ENCODE measurements around the gene SMC1B. TPM values are rescaled to one million over a fixed set of nuclear protein-coding genes. Genes with fewer than 3 reads are reported as not detected.

The SMC1B gene
- total and polyA plus RNA-seq, 10 donors = 0.06 to 0.12 (median 0.10) TPM; not detected in 7

DNA sequence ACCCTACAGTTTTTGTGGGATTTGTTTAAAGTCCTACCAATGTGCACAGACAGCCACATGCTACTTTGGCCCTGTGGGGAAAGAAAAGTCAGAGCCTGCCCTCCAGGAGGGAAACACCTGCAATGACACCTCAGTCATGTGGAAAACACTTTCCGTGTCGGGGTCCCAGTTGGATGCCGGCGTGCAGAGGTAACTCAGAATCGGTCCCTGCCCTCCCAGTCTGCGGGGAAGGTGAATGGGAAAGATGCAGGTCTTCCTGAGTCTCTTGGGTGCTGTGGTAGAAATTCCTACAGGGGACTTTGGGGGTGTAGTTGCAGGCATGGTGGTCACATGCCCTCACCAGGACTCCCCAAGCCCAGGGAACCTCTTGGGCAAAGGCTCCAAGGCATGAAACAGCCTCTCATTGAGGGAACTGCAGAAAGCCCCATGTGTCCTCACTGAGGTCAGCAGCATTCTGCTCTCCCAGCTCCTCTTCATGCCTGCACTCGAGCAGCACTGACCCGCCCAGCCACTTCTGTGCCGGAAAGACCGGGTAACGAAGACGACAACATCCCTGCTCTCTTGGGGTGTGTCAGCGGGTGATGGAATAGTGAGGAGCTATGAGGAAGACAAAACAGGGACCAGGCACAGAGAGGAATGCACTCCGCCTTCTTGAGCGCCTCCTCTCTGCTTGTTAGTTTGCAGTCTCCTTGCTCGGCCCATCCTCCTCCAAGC is 4.8 kb upstream of the SMC1B start:
- Histone ChIP-seq H3K4me3 (no peak overlapping the region), H3K36me3 (no peaks in the 10 kb centered on the region), H3K27ac (no peak overlapping the region), H3K9me3 (no peaks in the 10 kb centered on the region), H3K27me3 (replicated peaks in 1 of 7) (peaks cover 0 to 10% (median 0%) of the 10 kb centered on the region in 7 donors), H3K4me1 (peaks cover 3 to 13% (median 10%) of the 10 kb centered on the region in 6 donors)
- intact Hi-C loops (cut with DNase I; ENCODE audit: low total_unique reads) = no loop called here
- WGBS, 5 donors = 94 to 98% (median 94%) methylated on average over 16 of the region's 16 CpGs
- TF ChIP-seq POLR2AphosphoS5 (IDR thresholded peaks at IDR 0.05) (no peak), POLR2A (IDR thresholded peaks at IDR 0.05) (no peak)
- TF ChIP-seq, protein P1, sequence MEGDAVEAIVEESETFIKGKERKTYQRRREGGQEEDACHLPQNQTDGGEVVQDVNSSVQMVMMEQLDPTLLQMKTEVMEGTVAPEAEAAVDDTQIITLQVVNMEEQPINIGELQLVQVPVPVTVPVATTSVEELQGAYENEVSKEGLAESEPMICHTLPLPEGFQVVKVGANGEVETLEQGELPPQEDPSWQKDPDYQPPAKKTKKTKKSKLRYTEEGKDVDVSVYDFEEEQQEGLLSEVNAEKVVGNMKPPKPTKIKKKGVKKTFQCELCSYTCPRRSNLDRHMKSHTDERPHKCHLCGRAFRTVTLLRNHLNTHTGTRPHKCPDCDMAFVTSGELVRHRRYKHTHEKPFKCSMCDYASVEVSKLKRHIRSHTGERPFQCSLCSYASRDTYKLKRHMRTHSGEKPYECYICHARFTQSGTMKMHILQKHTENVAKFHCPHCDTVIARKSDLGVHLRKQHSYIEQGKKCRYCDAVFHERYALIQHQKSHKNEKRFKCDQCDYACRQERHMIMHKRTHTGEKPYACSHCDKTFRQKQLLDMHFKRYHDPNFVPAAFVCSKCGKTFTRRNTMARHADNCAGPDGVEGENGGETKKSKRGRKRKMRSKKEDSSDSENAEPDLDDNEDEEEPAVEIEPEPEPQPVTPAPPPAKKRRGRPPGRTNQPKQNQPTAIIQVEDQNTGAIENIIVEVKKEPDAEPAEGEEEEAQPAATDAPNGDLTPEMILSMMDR (IDR thresholded peaks at IDR 0.05 in 8 of 11, conservative IDR thresholded peaks at IDR 0.05 in 3 of 11) = no peak
- DNase-seq = no peak

DNA sequence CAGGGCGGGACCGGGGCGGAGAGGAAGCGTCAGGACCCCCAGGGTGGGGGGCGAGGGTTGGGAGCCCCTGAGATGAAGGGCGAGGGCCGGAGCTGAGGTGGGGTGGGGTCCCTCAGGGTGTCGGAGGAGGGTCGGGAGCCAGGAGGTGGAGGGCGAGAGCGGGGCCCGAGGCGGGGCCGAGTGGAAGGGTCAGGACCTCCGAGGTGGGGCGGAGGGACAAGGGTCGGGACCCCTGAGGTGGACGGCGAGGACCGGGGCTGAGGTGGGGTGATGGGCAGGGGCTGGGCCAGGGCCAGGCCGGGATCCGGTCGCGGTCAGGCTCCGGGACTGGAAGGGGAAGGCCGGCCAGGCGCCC is 409 bp downstream of the SMC1B start:
- Histone ChIP-seq H3K4me1 (peaks cover 5 to 18% (median 15%) of the 10 kb centered on the region in 6 donors), H3K4me3 (peak overlapping the region; percentile 20 to 69 (median 43)), H3K9me3 (peaks cover 0 to 3% (median 0%) of the 10 kb centered on the region in 8 donors), H3K27ac (no peak overlapping the region), H3K27me3 (replicated peaks in 1 of 7) (peaks cover 0 to 29% (median 0%) of the 10 kb centered on the region in 7 donors), H3K36me3 (no peaks in the 10 kb centered on the region)
- intact Hi-C loops (cut with DNase I; ENCODE audit: low total_unique reads) = no loop called here
- TF ChIP-seq POLR2AphosphoS5 (IDR thresholded peaks at IDR 0.05) = no peak
- TF ChIP-seq, protein P1 (IDR thresholded peaks at IDR 0.05 in 8 of 11, conservative IDR thresholded peaks at IDR 0.05 in 3 of 11) = no peak
- no peak for TF ChIP-seq POLR2A (IDR thresholded peaks at IDR 0.05)
- no peak for DNase-seq
- 83 to 94% (median 92%) methylated on average over 22 to 27 of the region's 27 CpGs for WGBS, 5 donors

DNA sequence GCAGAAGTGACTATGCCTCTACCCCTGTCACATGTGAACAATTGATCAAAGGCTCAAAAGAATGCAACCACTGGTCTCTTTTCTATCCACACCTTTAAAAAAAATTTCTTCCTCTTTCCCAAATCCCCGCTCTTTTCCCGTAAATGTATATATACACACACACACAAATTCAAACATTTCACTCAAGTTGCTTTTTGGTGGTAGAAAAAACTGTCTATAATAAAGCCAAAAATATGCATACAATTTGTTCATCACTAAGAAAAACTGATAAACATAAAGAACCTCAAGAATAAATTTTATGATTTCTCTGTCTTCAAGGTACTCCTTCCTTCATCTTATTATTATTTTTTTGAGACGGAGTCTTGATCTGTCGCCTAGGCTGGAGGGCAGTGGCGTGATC is 5.6 kb downstream of the SMC1B start:
- peaks cover 0 to 11% (median 0%) of the 10 kb centered on the region in 8 donors for H3K9me3 ChIP-seq
- intact Hi-C loops (cut with DNase I; ENCODE audit: low total_unique reads) = no loop called here
- 94 to 99% (median 97%) methylated on average over 5 of the region's 5 CpGs for WGBS, 5 donors
- TF ChIP-seq, protein P1 (IDR thresholded peaks at IDR 0.05 in 8 of 11, conservative IDR thresholded peaks at IDR 0.05 in 3 of 11) = no peak
- TF ChIP-seq POLR2AphosphoS5 (IDR thresholded peaks at IDR 0.05) (no peak), POLR2A (IDR thresholded peaks at IDR 0.05) (no peak)
- no peak overlapping the region for H3K4me3 ChIP-seq
- no peaks in the 10 kb centered on the region for H3K36me3 ChIP-seq
- H3K27ac ChIP-seq = no peak overlapping the region
- peaks cover 0 to 15% (median 0%) of the 10 kb centered on the region in 7 donors for H3K27me3 ChIP-seq (replicated peaks in 1 of 7)
- peaks cover 0 to 3% (median 2%) of the 10 kb centered on the region in 6 donors for H3K4me1 ChIP-seq
- DNase-seq = no peak

DNA sequence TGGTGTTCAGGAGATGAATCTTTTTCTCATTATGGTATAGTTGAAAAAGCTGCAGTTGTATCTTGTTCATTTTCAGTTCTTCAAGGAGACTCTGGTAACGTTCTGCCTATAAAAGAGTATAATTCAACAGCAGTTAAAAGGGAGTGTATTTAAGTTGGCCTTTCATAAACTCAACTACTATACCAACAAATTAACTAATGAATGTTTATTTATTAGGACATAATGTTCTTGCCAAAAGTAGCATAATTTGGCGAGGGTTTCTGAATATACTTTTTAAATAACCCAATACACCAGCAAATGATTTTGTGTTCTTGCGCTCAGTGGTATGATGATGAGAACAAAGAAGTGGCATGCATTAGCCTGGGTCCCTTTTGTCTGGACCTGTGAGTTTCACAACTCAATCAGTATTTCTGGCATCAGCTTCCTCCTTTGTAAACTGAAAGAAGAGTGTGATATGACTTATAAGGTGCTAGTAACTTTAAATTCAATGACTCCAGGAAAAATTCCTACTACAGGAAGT is 10.9 kb downstream of the SMC1B start:
- DNase-seq = no peak
- no peaks in the 10 kb centered on the region for H3K36me3 ChIP-seq

More for the DNA sequence above, 10.9 kb downstream of the SMC1B start:
- intact Hi-C loops (cut with DNase I; ENCODE audit: low total_unique reads) = no loop called here
- Histone ChIP-seq H3K9me3 (peaks cover 0 to 4% (median 0%) of the 10 kb centered on the region in 8 donors), H3K4me1 (no peaks in the 10 kb centered on the region), H3K4me3 (no peak overlapping the region), H3K27ac (no peak overlapping the region), H3K27me3 (replicated peaks in 1 of 7) (no peaks in the 10 kb centered on the region)
- 77 to 89% (median 80%) methylated on average over 3 of the region's 3 CpGs for WGBS, 5 donors
- TF ChIP-seq POLR2A (IDR thresholded peaks at IDR 0.05) (no peak), POLR2AphosphoS5 (IDR thresholded peaks at IDR 0.05) (no peak)
- TF ChIP-seq, protein P1 (IDR thresholded peaks at IDR 0.05 in 8 of 11, conservative IDR thresholded peaks at IDR 0.05 in 3 of 11) = no peak

Data from spleen (tissue), 11 donors.